Peyer's patch (tissue), 4 donors: Measurements from ENCODE around the gene SEPTIN5.

Source experiments
- POLR2A ChIP-seq, 2 donors: fragments of 450-650 bp; IDR thresholded peaks; one replicate each; pipeline ENCODE4 v1.5.1; 2017; ENCODE audit warnings: antibody characterized with exemption in 2 of 2, mild to moderate bottlenecking in 2 of 2, moderate library complexity in 2 of 2
- TF ChIP-seq, protein P1 (sequence below), 6 experiments: fragments of 450-650 bp in 4 of 6; fragments of 200-600 bp in 2 of 6; sonication (generic) in 1 of 6; IDR thresholded peaks; one replicate each; pipeline ENCODE4 v1.5.1; 2017 to 2019; ENCODE audit warnings: antibody characterized with exemption in 6 of 6, mild to moderate bottlenecking in 3 of 6, moderate library complexity in 1 of 6

DNA sequence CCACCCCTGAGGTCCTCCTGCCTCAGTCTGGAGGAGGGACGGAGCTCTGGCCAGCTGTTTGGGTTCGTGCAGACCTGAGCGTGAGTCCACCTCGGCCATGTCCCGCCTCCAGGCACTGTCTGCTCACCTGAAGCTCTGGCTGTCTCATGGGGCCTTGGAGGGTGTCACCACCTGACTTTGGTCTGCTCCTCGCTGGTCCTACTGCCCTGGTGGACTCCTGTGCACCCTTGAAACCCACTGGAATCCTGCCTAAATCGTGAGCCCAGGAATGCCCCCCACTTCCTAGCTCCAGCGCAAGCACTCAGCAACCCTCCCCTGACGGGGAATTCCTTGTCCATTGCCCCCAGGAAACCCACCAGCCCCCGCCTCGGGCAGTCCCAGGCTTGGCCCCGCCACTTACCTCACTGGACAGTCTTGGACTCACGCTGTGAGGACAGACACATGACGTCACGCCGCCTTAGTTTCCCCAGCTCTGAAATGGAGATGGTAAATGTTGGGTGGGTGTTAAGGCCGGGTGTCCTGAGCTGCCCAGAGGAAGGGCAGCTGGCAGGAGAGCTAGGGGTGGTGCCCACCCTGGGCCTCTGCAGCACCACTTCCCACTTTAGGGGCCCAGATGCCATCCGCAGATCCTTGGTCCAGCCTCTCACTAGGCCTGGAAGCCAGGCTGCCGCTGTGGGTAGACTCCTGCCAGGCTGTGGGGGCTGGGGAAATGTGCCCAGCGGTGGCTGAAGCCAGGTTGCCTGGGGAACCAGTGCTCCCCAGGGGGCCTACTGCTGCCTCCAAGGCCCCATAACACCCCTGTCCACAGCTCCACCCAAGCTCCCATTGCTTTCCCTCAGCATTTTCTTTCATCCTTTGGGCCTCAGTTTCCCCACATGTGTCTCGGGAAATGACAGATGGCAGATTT, 28.1 kb downstream of the SEPTIN5 start:
- TF ChIP-seq, protein P1, sequence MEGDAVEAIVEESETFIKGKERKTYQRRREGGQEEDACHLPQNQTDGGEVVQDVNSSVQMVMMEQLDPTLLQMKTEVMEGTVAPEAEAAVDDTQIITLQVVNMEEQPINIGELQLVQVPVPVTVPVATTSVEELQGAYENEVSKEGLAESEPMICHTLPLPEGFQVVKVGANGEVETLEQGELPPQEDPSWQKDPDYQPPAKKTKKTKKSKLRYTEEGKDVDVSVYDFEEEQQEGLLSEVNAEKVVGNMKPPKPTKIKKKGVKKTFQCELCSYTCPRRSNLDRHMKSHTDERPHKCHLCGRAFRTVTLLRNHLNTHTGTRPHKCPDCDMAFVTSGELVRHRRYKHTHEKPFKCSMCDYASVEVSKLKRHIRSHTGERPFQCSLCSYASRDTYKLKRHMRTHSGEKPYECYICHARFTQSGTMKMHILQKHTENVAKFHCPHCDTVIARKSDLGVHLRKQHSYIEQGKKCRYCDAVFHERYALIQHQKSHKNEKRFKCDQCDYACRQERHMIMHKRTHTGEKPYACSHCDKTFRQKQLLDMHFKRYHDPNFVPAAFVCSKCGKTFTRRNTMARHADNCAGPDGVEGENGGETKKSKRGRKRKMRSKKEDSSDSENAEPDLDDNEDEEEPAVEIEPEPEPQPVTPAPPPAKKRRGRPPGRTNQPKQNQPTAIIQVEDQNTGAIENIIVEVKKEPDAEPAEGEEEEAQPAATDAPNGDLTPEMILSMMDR (IDR thresholded peaks at IDR 0.05): no peak
- TF ChIP-seq POLR2A (IDR thresholded peaks at IDR 0.05): no peak
